ENCODE data around the gene AGXT.

The AGXT gene

GRCh38 chr2:240900141-240900860, 31.7 kb downstream of the AGXT start:
- no peak for DNase-seq

- DNase-seq = no peak
Observed at GRCh38 chr2:240901986-240902614, 33.5 kb downstream of the AGXT start.

GRCh38 chr2:240902615-240903041, 34.0 kb downstream of the AGXT start:
- DNase-seq = no peak

- DNase-seq = no peak
Observed at GRCh38 chr2:240903191-240904060, 34.8 kb downstream of the AGXT start.

- DNase-seq = no peak
Observed at GRCh38 chr2:240904216-240905175, 35.9 kb downstream of the AGXT start.

- DNase-seq = no peak
Observed at GRCh38 chr2:240905176-240905781, 36.7 kb downstream of the AGXT start.

GRCh38 chr2:240906141-240906910, 37.7 kb downstream of the AGXT start, which contains the start of gene CROCC2:
TSS of gene CROCC2 (plus strand) at chr2:240906336. CDS start at chr2:240906514, 178 bp downstream.
- DNase-seq = no peak

- DNase-seq = no peak
Observed at GRCh38 chr2:240906911-240907590, 38.4 kb downstream of the AGXT start.

GRCh38 chr2:240909216-240909974, 40.8 kb downstream of the AGXT start:
- DNase-seq = no peak

GRCh38 chr2:240911641-240912265, 43.1 kb downstream of the AGXT start:
- DNase-seq = no peak

GRCh38 chr2:240912878-240913809, 44.5 kb downstream of the AGXT start:
- DNase-seq = no peak

- DNase-seq = peak; percentile 64
Observed at GRCh38 chr2:240913810-240914644, 45.4 kb downstream of the AGXT start.

- no peak for DNase-seq
Observed at GRCh38 chr2:240914645-240915525, 46.3 kb downstream of the AGXT start.

- DNase-seq = no peak
Observed at GRCh38 chr2:240915526-240916341, 47.1 kb downstream of the AGXT start.

- DNase-seq = peak; percentile 1
Observed at GRCh38 chr2:240916571-240917008, 48.0 kb downstream of the AGXT start.
